ENCODE measurements around the gene COX19. TPM values are rescaled to one million over a fixed set of nuclear protein-coding genes. Genes with fewer than 3 reads are reported as not detected.

The COX19 gene, protein sequence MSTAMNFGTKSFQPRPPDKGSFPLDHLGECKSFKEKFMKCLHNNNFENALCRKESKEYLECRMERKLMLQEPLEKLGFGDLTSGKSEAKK
- 10.9 and 13.0 TPM in 2 replicates for total RNA-seq

DNA sequence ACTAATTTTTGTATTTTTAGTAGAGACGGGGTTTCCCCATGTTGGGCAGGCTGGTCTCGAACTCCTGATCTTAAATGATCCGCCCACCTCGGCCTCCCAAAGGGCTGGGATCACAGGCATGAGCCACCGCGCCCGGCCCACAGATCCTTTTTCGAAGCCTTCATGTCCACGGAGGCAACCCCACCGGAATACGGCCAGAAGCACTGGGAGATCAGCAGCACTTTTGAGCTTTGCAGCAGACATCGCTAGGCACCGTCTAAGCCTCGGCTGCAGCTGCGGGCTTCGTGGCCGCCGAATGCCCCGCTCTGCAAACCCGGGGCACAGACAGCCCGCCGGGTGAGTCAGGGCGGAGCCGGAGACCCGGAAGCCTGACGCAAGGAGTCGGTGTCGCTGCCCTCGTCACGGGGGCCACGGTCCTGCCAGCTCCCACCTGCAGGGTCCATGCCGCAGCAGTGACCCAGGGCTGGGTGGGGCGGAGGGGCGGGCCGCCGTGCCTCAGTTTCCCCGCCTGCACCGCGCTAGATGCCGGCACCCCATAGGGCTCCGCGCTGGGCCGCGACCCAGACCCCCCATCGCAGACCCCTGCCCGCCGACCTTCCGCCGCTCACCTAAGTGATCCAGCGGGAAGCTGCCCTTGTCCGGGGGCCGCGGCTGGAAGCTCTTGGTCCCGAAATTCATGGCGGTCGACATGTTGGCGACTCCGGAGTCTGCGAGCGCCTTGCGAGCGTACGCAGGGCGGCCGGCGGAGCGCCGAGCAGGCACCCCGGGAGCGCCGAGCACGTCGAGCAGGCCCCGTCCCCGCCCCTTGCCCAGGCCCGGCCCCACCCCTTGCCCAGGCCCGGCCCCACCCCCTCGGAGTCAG lies at the start of gene COX19:
Gene COX19 (minus strand): TSS at position 730 of the 862 bp plus-strand sequence. CDS start 40 bp downstream, at position 690.
- H3K4me3 ChIP-seq (ENCODE audit: insufficient read depth, low read length) = peak within 1 kb of the TSS; percentile 98
- no peaks in the 10 kb centered on the region for H3K9me3 ChIP-seq (ENCODE audit: low read depth, low read length)
- H3K27ac ChIP-seq (ENCODE audit: low read depth, low read length) = peak within 1 kb of the TSS; percentile 90
- peaks cover 43% of the 10 kb centered on the region for H4K20me1 ChIP-seq (ENCODE audit: insufficient read depth, low read length)
- DNase-seq (ENCODE audit: insufficient read length, low spot score, missing footprints) = peak; percentile 99
- H2AFZ ChIP-seq (ENCODE audit: low read length) = peak within 1 kb of the TSS; percentile 94
- TF ChIP-seq, protein P1, sequence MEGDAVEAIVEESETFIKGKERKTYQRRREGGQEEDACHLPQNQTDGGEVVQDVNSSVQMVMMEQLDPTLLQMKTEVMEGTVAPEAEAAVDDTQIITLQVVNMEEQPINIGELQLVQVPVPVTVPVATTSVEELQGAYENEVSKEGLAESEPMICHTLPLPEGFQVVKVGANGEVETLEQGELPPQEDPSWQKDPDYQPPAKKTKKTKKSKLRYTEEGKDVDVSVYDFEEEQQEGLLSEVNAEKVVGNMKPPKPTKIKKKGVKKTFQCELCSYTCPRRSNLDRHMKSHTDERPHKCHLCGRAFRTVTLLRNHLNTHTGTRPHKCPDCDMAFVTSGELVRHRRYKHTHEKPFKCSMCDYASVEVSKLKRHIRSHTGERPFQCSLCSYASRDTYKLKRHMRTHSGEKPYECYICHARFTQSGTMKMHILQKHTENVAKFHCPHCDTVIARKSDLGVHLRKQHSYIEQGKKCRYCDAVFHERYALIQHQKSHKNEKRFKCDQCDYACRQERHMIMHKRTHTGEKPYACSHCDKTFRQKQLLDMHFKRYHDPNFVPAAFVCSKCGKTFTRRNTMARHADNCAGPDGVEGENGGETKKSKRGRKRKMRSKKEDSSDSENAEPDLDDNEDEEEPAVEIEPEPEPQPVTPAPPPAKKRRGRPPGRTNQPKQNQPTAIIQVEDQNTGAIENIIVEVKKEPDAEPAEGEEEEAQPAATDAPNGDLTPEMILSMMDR (IDR thresholded peaks at IDR 0.05; ENCODE audit: extremely low read depth, low read depth, low read length) = no peak
- peak within 1 kb of the TSS; percentile 97 for H3K4me2 ChIP-seq (ENCODE audit: insufficient read depth, low read length)
- H3K27me3 ChIP-seq (ENCODE audit: insufficient read depth, low read length) = peaks cover 3% of the 10 kb centered on the region
- peaks cover 44% of the 10 kb centered on the region for H3K79me2 ChIP-seq (ENCODE audit: insufficient read depth, low read length)
- H3K4me1 ChIP-seq (ENCODE audit: insufficient read depth, low read length) = peaks cover 18% of the 10 kb centered on the region
- H3K36me3 ChIP-seq (ENCODE audit: insufficient read depth, low read length) = peaks cover 27% of the 10 kb centered on the region

DNA sequence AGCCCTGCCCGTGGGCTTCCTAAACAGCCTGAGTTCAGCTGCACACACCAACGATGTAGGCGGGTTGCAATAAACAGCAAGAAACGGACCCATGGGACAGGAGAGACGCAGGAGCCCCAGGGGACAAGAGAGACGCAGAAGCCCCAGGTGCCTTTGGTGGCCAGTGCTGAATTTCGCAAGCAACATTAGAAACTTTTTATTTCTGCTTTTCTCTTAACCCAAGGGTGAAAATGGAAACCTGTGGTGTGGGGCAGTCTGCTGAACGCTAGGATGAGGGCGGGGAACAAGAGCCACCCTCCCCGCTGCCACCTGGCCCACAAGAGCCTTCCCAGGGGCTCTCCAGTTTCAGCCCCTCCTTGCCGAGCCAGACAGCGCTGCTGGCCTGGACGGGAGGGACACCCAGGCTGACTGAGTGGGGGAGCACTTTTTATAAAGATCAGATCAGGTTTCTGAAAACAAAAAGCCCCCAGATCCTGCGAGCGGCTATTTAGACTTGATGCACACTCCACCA lies 49.0 kb upstream of the COX19 start:
- Histone ChIP-seq H3K4me1 (ENCODE audit: insufficient read depth, low read length) (peaks cover 5% of the 10 kb centered on the region), H3K9me3 (ENCODE audit: low read depth, low read length) (no peaks in the 10 kb centered on the region), H4K20me1 (ENCODE audit: insufficient read depth, low read length) (peaks cover 69% of the 10 kb centered on the region), H3K79me2 (ENCODE audit: insufficient read depth, low read length) (peaks cover 89% of the 10 kb centered on the region), H3K27me3 (ENCODE audit: insufficient read depth, low read length) (no peaks in the 10 kb centered on the region), H3K27ac (ENCODE audit: low read depth, low read length) (no peak overlapping the region), H3K36me3 (ENCODE audit: insufficient read depth, low read length) (peaks cover 26% of the 10 kb centered on the region), H2AFZ (ENCODE audit: low read length) (no peak overlapping the region), H3K4me2 (ENCODE audit: insufficient read depth, low read length) (no peak overlapping the region), H3K4me3 (ENCODE audit: insufficient read depth, low read length) (no peak overlapping the region)
- DNase-seq (ENCODE audit: insufficient read length, low spot score, missing footprints) = no peak
- TF ChIP-seq, protein P1 (IDR thresholded peaks at IDR 0.05; ENCODE audit: extremely low read depth, low read depth, low read length) = no peak

DNA sequence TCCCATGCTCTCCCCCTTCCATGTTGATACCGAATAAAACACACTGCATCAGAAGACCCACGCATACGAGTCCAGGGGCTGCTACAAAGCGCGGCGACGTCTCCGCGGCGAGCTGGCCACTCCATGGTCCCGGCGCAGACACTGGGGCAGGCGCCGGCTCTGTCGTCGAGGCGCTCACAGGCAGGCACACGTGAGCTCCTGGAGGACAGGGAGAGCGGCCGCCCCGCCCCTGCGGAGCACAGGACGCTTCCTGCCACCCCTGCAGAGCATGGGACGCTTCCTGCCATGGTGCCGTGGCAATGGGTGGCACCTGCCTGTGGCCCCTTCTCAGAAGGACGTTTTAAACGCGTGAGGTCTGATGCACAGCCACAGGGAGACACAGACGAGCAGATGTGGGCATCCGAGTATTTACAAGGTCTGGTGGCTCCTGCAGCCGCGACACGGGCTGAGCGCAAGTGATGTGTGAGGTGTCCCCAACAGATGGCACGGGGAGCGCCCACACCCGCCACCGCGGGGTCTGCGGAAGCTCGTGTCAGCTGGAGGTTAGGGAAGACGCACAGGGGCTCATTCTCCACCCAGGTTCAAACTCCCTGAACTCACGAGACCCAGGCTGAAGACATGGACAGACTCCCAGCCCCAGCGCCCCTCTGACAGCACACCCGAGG lies 47.6 kb upstream of the COX19 start:
- H3K4me3 ChIP-seq (ENCODE audit: insufficient read depth, low read length) = no peak overlapping the region
- H3K27ac ChIP-seq (ENCODE audit: low read depth, low read length) = no peak overlapping the region
- H3K79me2 ChIP-seq (ENCODE audit: insufficient read depth, low read length) = peaks cover 95% of the 10 kb centered on the region
- no peaks in the 10 kb centered on the region for H3K4me1 ChIP-seq (ENCODE audit: insufficient read depth, low read length)
- TF ChIP-seq, protein P1 (IDR thresholded peaks at IDR 0.05; ENCODE audit: extremely low read depth, low read depth, low read length) = no peak
- no peak overlapping the region for H2AFZ ChIP-seq (ENCODE audit: low read length)
- peaks cover 76% of the 10 kb centered on the region for H4K20me1 ChIP-seq (ENCODE audit: insufficient read depth, low read length)
- no peak for DNase-seq (ENCODE audit: insufficient read length, low spot score, missing footprints)
- H3K4me2 ChIP-seq (ENCODE audit: insufficient read depth, low read length) = no peak overlapping the region
- no peaks in the 10 kb centered on the region for H3K27me3 ChIP-seq (ENCODE audit: insufficient read depth, low read length)
- H3K9me3 ChIP-seq (ENCODE audit: low read depth, low read length) = no peaks in the 10 kb centered on the region
- H3K36me3 ChIP-seq (ENCODE audit: insufficient read depth, low read length) = peaks cover 31% of the 10 kb centered on the region

Data from osteoblast (primary cell).